ENCODE results near the gene GATD1. TPM values are rescaled to one million over a fixed set of nuclear protein-coding genes. Genes with fewer than 3 reads are reported as not detected.
A peak's percentile ranks its signal among the peaks of the same experiment; 100 is the strongest.

The GATD1 gene
- total and polyA plus RNA-seq, 9 of the 15 experiments (the other 6 are each of a cell fraction or from before 2014, with no cell fraction given), result 2.8 to 144 (median 36.9) TPM

- peak overlapping the region; percentile 53; the same call in 1 of the 2 replicates for H2AFZ ChIP-seq (ENCODE audit: low read depth, low read length)
- ATAC-seq (peak; percentile 72), DNase-seq (ENCODE audit: extremely low read depth in 1 of 4, low spot score in 3 of 4) (peak; percentile 66 to 87 (median 74)), FAIRE-seq (peak; percentile 83)
- BruUV-seq (replicated peaks), result no TSS peak
- CTCF ChIA-PET (ENCODE audit: low intra/inter-chr PET ratio), result no interaction called here
- peaks cover 7 to 94% of the 10 kb centered on the region in 2 experiments for H3K4me1 ChIP-seq (replicated peaks in 1 of 2; ENCODE audit: control insufficient read depth in 2 of 2, insufficient read depth in 2 of 2, low read length in 2 of 2)
- H3K9ac ChIP-seq (ENCODE audit: insufficient read depth in 1 of 2, low read depth in 2 of 2, low read length in 2 of 2), result peak overlapping the region; percentile 66 to 95; a peak in 3 of 4 replicates
- peak overlapping the region; percentile 71 for H3K27ac ChIP-seq (ENCODE audit: extremely low read depth, low read depth, low read length)
- no peaks in the 10 kb centered on the region for H3K9me1 ChIP-seq (ENCODE audit: control insufficient read depth, insufficient read depth, low read length)
- no peaks in the 10 kb centered on the region for H3K27me3 ChIP-seq (ENCODE audit: control insufficient read depth in 2 of 2, insufficient read depth in 2 of 2, low read length in 2 of 2)
- intact Hi-C loops (cut with micrococcal nuclease), result loop anchor here (5.0 to 10.0 kb wide), 2 partner anchors 69 to 231 kb away; partner anchors contain the start of genes LMNTD2 and RASSF7
- WGBS (ENCODE audit: insufficient coverage, low coverage, missing lambda C conversion rate), result 16% methylated on average over 8 of the region's 26 CpGs
- H3K4me3 ChIP-seq, result peak overlapping the region; percentile 73
- H3K36me3 ChIP-seq (ENCODE audit: control insufficient read depth, insufficient read depth, low read length), result peaks cover 47% of the 10 kb centered on the region; the same call in 1 of the 3 replicates
- in situ Hi-C loops (cut with MboI), result no loop called here
- H3K4me2 ChIP-seq (ENCODE audit: insufficient read depth, low read length), result peak overlapping the region; percentile 91
- H3K9me3 ChIP-seq (replicated peaks; ENCODE audit: control insufficient read depth, insufficient read depth, low read depth, low read length), result no peaks in the 10 kb centered on the region
- H3K79me2 ChIP-seq (ENCODE audit: control insufficient read depth, insufficient read depth, low read length), result peaks cover 26% of the 10 kb centered on the region
- POLR2A ChIA-PET, result interaction anchor here (0.8 to 2.2 kb wide), 8 partner anchors 7 to 238 kb away, joined by 3 to 26 read pairs (median 4); partner anchors contain the start of gene RPLP2
- no peaks in the 10 kb centered on the region for H4K20me1 ChIP-seq (replicated peaks; ENCODE audit: control insufficient read depth, insufficient read depth, low read length)
- TF ChIP-seq ARID2 (IDR thresholded peaks at IDR 0.05) (no peak), ZNF174 (CRISPR knock-in tag; IDR thresholded peaks at IDR 0.05) (no peak), E2F3 (CRISPR knock-in tag; IDR thresholded peaks at IDR 0.05) (no peak), PCBP1 (IDR thresholded peaks at IDR 0.05; ENCODE audit: low read depth, low read length, poor library complexity, severe bottlenecking) (peak; percentile 51), ZNF165 (CRISPR knock-in tag; IDR thresholded peaks at IDR 0.05; ENCODE audit: borderline replicate concordance) (no peak), ZBTB8A (IDR thresholded peaks at IDR 0.05; ENCODE audit: partially characterized antibody) (no peak), POLR2G (IDR thresholded peaks at IDR 0.05; ENCODE audit: low read depth, low read length) (peak; percentile 47; the same call in 1 of the 2 replicates), EP400 (IDR thresholded peaks at IDR 0.05) (no peak), LCOR (CRISPR knock-in tag; IDR thresholded peaks at IDR 0.05) (no peak), NCOA6 (IDR thresholded peaks at IDR 0.05) (no peak), MYBL2 (IDR thresholded peaks at IDR 0.05; ENCODE audit: low read depth) (no peak), MYBL2 (CRISPR knock-in tag; IDR thresholded peaks at IDR 0.05; ENCODE audit: borderline replicate concordance) (no peak), KLF13 (tag; IDR thresholded peaks at IDR 0.05; ENCODE audit: borderline replicate concordance, low read depth) (0 out of 2 replicates have a peak, but pooled peaks have one; percentile 27), ZNF407 (IDR thresholded peaks at IDR 0.05; ENCODE audit: low read depth) (no peak)
Observed at GRCh38 chr11:795634-796564, 18.6 kb upstream of the GATD1 start.

All from K562 (cell line).